HG02610 (cell line): ENCODE results near the gene NAT14.
A peak's percentile ranks its signal among the peaks of the same experiment; 100 is the strongest.

Experiments used
- ATAC-seq: cut with Tn5 transposase; IDR thresholded peaks from one replicate; pipeline ENCODE4 v1.9.1; 2021; ENCODE audit warnings: mild to moderate bottlenecking, moderate library complexity; ENCODE audit not compliant: unreplicated experiment

Gene NAT14

DNA sequence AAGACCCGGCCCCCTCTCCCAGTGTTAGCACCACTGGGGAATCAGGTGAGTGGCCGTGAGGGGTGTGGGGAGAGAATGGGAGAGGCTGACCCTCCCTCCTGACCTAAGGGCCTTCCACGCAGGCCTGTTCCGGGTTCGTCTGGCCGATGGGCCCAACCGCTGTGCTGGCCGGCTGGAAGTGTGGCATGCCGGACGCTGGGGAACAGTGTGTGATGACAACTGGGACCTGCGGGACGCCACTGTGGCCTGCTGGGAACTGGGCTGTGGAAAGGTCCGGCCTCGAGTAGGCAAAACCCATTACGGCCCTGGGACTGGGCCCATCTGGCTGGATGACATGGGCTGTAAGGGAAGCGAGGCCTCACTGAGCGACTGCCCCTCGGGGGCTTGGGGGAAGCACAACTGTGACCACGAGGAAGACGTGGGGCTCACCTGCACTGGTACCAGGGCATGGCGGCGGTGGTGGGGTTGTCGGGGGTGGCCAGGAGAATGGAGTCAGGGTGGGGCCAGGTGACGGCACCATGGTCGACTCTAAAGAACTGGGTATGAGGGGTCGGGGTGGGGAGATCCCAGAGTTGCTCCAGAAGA, 15.5 kb downstream of the NAT14 start:
- ATAC-seq, result no peak

GRCh38 chr19:55502197-55502952, 17.4 kb downstream of the NAT14 start:
- no peak for ATAC-seq

DNA sequence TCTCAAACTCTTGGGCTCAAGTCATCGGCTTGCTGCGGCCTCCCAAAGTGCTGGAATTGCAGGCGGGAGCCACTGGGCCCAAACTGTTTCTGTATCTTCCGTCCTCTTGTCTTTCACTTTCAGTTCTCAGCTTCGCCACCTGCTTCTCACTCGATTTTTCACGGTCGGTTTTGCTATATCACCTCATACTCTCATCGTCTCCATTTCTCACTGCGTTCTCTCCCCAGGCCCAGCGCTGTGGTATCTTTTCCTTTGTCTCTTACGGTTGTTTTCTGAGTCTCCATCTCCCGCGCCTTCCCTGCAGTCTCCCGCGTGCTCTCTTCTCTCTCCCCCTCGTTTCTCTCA, 18.1 kb downstream of the NAT14 start:
- ATAC-seq, result no peak

DNA sequence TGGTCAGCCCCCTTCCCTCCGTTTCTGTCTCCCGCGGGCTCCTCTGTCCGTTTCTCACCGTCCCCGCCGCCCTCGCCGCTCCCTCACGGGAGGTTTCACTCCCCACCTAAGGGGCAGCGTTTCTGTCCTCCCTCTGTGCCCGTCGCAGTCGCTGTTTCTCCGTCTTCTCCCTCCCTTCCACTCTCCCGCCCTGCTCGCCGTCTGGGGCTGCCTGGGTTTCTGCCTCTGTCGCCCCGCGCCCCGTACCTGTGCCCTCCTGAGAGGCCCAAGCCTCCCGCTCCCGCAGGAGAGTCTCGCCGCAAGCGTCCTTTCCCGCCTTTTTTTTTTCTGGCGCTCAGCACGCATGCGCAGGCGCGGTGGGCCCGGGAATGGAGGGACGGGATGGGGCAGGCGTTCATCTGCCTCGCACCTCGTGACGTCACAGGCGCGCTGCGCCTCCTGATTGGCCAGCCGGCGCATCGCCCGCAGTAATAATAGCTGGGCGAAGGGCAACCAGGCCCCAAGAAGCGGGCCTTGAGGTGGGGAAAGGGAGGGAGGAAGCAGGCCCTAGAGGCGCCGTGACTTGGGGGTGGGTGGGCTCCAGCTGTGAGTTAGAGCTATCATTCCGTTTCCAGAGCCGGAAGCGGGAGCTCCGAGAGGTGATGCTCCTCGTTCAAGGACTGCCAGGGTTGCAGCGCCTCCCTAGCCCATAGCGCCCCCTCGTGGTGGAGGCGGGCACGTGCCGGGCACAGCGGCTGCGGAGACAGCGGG, 18.7 kb downstream of the NAT14 start:
- ATAC-seq, result peak; percentile 88

DNA sequence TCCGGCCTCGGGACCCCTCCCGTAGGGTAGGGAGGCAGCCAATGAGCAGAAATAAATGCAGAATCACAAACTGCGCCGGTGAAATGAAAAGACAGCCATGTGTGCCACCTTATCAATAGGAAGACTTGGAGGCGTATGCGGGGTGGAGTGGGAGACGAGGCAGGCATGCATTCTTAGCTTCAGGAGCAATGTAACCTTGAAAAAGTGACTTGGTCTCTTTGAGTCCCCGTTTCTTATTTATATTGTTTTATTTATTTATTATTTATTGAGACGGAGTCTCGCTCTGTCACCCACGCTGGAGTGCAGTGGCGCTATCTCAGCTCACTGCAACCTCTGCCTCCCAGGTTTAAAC, 19.2 kb downstream of the NAT14 start:
- no peak for ATAC-seq

GRCh38 chr19:55504981-55505380, 20.0 kb downstream of the NAT14 start:
- ATAC-seq, result no peak

DNA sequence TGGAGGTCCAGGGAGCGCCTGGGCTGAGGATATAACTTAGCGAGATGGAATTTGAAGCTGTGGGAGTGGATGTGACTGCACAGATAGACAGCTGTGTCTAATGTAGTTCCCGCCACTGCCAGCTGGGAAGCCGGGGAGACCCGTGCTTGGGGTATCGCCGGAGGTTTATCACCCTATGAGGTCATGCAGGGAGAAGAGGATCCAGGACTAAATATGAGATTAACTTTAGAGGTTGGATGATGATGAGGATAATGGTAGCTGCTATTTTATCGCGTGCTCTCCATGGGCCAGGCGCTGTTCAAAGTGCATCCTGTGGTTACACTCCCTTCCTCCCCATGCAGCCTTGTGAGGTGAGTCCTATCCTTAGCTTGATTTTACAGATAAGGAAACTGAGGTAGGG, 23.1 kb downstream of the NAT14 start:
- no peak for ATAC-seq

DNA sequence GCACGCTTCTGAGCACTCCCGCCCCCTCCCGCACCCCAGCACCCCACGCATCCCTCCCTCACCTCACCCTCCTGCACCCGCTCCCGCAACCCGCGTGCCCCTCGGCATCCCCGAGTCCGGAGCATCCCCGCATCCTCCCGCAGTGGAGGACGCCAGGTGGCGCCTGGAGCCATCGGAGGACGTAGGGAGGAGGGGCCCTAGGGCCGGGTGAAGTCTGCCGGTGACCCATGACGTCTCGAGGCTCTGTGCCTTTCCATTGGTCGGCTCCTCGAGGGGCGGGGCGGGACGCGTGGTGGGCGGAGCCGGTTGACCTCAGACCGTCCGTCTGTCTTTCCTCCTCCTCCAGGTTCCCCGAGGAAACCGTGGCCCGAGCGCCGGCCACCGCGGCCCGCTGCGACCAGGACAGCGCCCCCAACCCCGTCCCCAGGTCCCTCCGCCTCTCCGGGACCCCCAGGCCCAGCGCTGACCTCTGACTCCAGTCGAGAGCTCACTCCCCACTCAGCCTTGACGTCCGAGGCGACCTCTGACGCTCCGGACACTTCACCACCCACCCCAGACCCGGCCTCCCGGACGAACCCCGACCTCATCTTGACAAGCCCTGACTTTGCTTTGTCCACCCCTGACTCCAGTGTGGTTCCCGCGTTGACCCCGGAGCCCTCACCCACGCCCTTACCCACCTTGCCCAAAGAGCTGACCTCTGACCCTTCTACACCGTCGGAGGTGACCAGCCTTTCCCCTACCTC, 32.1 kb downstream of the NAT14 start:
- ATAC-seq, result peak; percentile 96

- ATAC-seq, result no peak
Observed at GRCh38 chr19:55519451-55520311, 34.7 kb downstream of the NAT14 start.

DNA sequence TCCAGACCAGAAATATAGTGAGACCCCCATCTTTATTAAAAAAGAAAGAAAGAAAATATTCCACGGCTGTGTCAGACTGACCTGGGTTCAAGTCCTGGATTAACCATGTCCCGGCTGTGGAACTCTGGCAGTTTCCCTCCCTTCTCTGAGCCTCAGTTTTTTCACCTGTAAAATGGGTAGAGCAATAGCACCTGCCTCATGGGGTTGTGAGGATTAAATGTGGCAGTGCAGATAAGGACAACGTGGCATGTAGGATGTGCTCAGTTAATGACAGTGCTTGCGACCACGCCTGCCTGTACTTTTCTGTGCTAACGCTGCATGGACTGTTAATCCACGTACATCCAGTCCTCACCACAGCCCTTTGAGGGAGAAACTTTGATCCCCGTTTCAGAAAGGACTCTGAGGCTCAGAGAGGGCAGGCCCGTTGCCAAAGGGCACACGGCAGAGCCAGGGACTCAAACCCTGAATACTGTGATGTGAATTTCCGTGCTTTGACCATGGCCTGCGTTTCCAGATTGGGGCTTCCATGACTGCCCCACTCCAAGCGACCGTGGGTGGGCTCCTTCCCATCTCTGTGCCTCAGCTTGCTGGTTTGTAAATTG, 35.8 kb downstream of the NAT14 start:
- ATAC-seq, result no peak

GRCh38 chr19:55525289-55526101, 40.5 kb downstream of the NAT14 start:
- ATAC-seq, result no peak

GRCh38 chr19:55526216-55527196, 41.5 kb downstream of the NAT14 start:
- ATAC-seq, result no peak

GRCh38 chr19:55527197-55528029, 42.4 kb downstream of the NAT14 start:
- no peak for ATAC-seq

DNA sequence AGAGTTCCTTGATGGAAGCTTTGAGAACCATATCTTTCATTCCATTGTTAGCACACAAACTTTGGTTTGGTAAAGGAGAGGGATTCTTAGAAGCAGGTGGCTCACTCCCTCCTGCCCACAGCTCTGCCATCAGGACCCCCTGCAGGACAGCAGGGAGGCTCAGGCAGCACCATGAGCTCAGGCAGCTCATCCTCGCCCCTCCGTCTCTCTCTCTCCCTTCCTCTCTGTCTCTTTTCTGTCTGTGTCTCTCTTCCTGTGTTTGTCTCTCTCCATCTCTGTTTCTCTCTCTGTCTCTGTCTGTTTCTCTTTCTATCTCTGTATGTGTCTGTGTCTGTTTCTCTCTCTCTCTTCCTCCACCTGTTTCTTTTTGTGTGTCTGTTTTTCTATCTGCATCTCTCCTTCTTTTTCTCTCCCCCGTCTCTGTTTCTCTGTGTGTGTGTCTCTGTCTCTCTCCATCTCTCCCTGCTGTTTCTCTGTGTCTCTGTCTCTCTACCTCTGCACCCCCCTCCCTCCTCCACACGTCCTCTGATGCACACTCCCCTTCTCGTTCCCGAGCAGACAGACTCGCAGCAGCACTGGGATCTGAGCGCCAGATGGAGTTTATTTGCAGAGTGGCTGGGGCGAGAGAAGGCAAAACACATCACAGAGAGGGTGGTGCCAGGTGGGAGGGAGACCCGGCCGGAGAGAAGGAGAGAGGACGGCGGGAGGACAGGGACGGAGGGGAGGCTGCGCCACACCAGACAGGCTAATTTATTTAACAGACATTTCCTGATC, 43.2 kb downstream of the NAT14 start:
- no peak for ATAC-seq

DNA sequence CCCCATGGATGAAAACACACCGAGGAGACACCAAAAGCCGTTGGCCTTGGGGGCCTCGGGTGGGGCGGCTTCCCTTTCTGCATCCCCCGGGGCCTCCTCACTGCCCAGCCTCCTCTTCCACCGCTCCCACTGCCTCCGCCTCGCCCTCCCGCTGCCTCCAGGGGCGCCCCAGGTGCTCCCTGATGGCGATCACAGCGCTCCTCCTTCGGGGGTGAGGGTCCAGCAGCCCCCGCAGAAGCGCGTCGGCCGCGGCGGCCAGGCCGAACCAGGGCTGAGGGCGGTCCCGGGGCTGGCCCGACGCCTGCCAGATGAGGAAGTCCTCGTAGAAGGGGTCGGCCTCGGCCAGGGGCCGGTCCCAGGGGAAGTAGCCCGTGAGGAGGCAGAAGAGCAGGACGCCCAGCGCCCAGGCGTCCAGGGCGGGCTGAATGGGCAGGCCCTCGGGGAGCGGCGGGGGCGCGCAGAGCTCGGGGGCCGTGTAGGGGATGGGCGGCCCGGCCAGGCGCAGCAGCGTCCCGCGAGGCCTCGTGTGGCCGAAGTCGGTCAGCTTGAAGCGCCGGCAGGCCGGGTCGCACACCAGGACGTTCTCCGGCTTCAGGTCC, 44.7 kb downstream of the NAT14 start:
- ATAC-seq, result no peak

GRCh38 chr19:55530996-55531395, 46.0 kb downstream of the NAT14 start:
- no peak for ATAC-seq
